RWPE2 (cell line): ENCODE results near the gene TDRD10.
"Not testable (repeated sequence)": the region's sequence is repeated elsewhere in the genome, so short reads cannot be mapped to it uniquely, and the experiment has no call there.

Experiments
- ATAC-seq: fragments of 200-7000 bp; cut with Tn5 transposase; 3 replicates; pipeline ENCODE4 v1.9.1; 2021; ENCODE audit warnings: low read depth
- DNase-seq: peaks from one replicate; pipeline ENCODE4 v3.0.0-alpha.2; 2020; ENCODE audit warnings: low spot score
- H3K27ac ChIP-seq: fragments of 450-650 bp; 2 replicates; pipeline ENCODE4 v1.5.1; 2017; ENCODE audit warnings: mild to moderate bottlenecking; ENCODE audit not compliant: poor library complexity, severe bottlenecking
- H3K27me3 ChIP-seq: fragments of 250-450 bp; sonication (Bioruptor Pico); 2 replicates; pipeline ENCODE4 v1.5.1; 2021; ENCODE audit warnings: mild to moderate bottlenecking, moderate library complexity; ENCODE audit not compliant: insufficient read depth, poor library complexity, severe bottlenecking
- H3K36me3 ChIP-seq: fragments of 250-450 bp; sonication (Bioruptor Pico); 2 replicates; pipeline ENCODE4 v1.5.1; 2020; ENCODE audit warnings: low read depth, mild to moderate bottlenecking, moderate library complexity
- H3K4me1 ChIP-seq: fragments of 250-450 bp; sonication (Bioruptor Pico); 2 replicates; pipeline ENCODE4 v1.5.1; 2021; ENCODE audit warnings: mild to moderate bottlenecking, moderate library complexity; ENCODE audit not compliant: insufficient read depth, poor library complexity, severe bottlenecking
- H3K4me3 ChIP-seq: fragments of 250-450 bp; sonication (Bioruptor Pico); 2 replicates; pipeline ENCODE4 v1.5.1; 2021; ENCODE audit warnings: mild to moderate bottlenecking, moderate library complexity; ENCODE audit not compliant: severe bottlenecking
- H3K9me3 ChIP-seq: fragments of 250-450 bp; sonication (Bioruptor Pico); 2 replicates; pipeline ENCODE4 v1.5.1; 2021; ENCODE audit warnings: mild to moderate bottlenecking, moderate library complexity; ENCODE audit not compliant: severe bottlenecking
- TF ChIP-seq, protein P1 (sequence below): fragments of 450-650 bp; IDR thresholded peaks from one replicate; pipeline ENCODE4 v1.5.1; 2017; ENCODE audit warnings: mild to moderate bottlenecking, moderate library complexity; ENCODE audit not compliant: poor library complexity, severe bottlenecking

Gene TDRD10

DNA sequence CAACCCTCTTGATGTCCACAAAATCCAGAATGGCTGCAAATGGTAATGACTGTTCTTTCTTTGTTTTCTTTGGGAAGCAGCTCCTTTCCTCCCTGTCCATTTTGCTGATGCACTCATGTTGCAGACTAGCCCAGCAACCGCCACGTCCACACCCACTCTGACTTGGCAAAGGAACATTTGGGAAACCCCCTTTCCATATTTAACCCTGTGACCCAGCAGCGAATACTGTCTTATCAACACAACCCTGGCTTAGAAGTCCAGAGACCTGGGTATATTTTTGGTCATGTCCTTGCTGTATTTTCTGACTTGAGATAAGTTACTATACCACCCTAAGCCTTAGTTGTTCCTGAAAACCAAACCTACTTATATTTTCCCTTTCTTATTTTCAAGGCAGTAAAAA, 18.3 kb downstream of the TDRD10 start:
- Histone ChIP-seq H3K36me3 (no peaks in the 10 kb centered on the region), H3K4me1 (no peaks in the 10 kb centered on the region), H3K27me3 (no peaks in the 10 kb centered on the region), H3K27ac (no peak overlapping the region), H3K4me3 (no peak overlapping the region), H3K9me3 (no peaks in the 10 kb centered on the region)
- no peak for DNase-seq
- TF ChIP-seq, protein P1, sequence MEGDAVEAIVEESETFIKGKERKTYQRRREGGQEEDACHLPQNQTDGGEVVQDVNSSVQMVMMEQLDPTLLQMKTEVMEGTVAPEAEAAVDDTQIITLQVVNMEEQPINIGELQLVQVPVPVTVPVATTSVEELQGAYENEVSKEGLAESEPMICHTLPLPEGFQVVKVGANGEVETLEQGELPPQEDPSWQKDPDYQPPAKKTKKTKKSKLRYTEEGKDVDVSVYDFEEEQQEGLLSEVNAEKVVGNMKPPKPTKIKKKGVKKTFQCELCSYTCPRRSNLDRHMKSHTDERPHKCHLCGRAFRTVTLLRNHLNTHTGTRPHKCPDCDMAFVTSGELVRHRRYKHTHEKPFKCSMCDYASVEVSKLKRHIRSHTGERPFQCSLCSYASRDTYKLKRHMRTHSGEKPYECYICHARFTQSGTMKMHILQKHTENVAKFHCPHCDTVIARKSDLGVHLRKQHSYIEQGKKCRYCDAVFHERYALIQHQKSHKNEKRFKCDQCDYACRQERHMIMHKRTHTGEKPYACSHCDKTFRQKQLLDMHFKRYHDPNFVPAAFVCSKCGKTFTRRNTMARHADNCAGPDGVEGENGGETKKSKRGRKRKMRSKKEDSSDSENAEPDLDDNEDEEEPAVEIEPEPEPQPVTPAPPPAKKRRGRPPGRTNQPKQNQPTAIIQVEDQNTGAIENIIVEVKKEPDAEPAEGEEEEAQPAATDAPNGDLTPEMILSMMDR: no peak
- no peak for ATAC-seq

DNA sequence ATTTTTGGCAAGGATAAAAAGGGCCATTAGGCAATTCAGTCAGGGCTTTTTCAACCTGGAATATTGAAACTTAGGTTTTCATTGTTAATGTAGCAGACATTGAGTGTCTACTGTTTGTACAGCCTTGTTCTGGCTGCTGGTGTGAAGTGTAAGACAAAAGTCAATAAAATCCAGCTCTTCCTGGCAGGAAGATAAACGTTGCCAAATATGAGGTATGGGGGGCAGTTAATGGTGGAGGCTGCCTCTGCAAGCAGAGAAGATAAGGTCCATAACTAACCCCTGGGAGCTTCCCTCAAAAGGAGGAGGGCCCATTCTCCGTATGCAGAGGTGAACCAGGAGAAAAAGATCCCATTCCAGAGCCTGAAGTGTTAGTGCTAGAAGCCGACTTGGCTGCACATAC, 19.7 kb downstream of the TDRD10 start:
- Histone ChIP-seq H3K9me3 (no peaks in the 10 kb centered on the region), H3K4me1 (no peaks in the 10 kb centered on the region), H3K4me3 (no peak overlapping the region), H3K27ac (no peak overlapping the region), H3K36me3 (no peaks in the 10 kb centered on the region), H3K27me3 (no peaks in the 10 kb centered on the region)
- DNase-seq: no peak
- TF ChIP-seq, protein P1: no peak
- ATAC-seq: no peak

DNA sequence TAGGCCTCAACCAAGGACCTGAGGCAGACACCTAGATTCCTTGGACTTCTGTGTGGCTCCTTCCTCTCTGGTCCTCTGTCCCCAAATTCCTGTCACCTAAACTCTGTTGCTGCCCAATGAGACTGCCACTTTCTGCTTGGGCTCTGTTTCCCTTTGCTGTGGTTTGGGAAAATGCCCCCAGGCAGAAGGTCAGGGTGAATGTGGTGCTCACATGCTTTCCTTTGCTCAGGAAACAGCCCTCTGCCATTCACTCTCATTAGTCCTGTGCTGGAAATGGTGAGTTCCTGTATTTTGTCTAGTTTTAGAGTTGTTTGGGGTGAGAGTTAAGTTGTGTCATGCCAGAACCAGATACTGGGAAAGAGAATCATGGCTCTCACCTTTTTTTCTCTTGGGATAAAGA, 22.9 kb downstream of the TDRD10 start:
- no peak for DNase-seq

DNA sequence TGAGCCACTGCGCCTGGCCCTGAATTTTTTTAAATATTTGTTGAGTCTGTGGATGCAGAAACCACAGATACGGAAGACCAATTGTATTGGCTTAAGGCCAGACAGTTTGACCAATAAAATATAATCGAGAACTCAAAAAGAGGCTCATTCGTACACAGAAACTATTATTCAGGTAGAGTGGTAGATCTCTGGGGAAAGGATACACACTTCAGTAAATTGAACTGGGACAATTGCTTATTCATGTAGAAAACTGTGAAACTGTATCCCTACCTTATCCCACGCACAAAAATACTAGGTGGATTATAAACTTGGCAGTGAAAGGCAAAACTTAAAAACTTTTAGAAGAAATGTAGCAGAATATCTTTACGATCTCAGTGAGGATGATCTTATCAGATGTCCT, 25.2 kb downstream of the TDRD10 start:
- DNase-seq (no peak), ATAC-seq (no peak)
- TF ChIP-seq, protein P1: no peak
- no peak overlapping the region for H3K4me3 ChIP-seq
- no peak overlapping the region for H3K27ac ChIP-seq
- H3K9me3 ChIP-seq: no peaks in the 10 kb centered on the region
- H3K36me3 ChIP-seq: no peaks in the 10 kb centered on the region
- no peaks in the 10 kb centered on the region for H3K4me1 ChIP-seq
- no peaks in the 10 kb centered on the region for H3K27me3 ChIP-seq

More for the DNA sequence above, 22.9 kb downstream of the TDRD10 start:
- Histone ChIP-seq H3K27me3 (no peaks in the 10 kb centered on the region), H3K4me3 (no peak overlapping the region), H3K36me3 (no peaks in the 10 kb centered on the region), H3K4me1 (no peaks in the 10 kb centered on the region), H3K27ac (no peak overlapping the region), H3K9me3 (no peaks in the 10 kb centered on the region)
- TF ChIP-seq, protein P1: no peak
- no peak for ATAC-seq

DNA sequence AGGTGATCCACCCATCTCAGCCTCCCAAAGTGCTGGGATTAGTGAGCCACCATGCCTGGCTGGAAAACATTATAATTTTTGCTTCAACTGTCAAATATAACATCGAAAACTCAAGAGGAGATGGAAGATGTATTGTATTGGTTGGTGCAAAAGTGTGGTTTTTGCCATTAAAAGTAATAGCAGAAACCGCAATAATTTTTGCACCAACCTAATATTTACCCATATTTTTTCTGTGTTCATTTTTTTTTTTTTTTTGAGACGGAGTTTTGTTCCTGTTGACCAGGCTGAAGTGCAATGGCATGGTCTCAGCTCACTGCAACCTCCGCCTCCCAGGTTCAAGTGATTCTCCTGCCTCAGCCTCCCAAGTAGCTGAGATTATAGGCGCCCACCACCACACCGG, 27.3 kb downstream of the TDRD10 start:
- Histone ChIP-seq H3K9me3 (no peaks in the 10 kb centered on the region), H3K4me1 (no peaks in the 10 kb centered on the region), H3K27ac (no peak overlapping the region), H3K27me3 (no peaks in the 10 kb centered on the region), H3K36me3 (no peaks in the 10 kb centered on the region), H3K4me3 (no peak overlapping the region)
- ATAC-seq (no peak), DNase-seq (no peak)
- TF ChIP-seq, protein P1: no peak

DNA sequence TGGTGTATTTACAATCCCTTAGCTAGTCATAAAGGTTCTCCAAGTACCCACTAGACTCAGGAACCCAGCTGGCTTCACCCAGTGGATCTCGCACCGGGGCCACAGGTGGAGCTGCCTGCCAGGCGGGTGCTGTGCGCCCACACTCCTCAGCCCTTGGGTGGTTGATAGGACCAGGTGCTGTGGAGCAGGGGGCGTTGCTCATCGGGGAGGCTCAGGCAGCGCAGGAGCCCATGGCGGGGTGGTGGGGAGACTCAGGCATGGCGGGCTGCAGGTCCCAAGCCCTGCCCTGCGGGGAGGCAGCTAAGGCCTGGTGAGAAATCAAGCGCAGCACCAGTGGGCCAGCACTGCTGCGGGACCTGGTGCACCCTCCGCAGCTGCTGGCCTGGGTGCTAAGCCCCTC, 29.9 kb downstream of the TDRD10 start:
- not testable (repeated sequence) for H3K4me3 ChIP-seq, DNase-seq, H3K27ac ChIP-seq, H3K4me1 ChIP-seq, ATAC-seq, H3K9me3 ChIP-seq, H3K36me3 ChIP-seq, H3K27me3 ChIP-seq
